Ecto neural progenitor cell (in vitro differentiated cells): ENCODE results near the gene UBA3.

Experiments used
- DNase-seq: peaks from one replicate; pipeline ENCODE4 v3.0.0-alpha.2; 2018; ENCODE audit warnings: low spot score

Gene UBA3

DNA sequence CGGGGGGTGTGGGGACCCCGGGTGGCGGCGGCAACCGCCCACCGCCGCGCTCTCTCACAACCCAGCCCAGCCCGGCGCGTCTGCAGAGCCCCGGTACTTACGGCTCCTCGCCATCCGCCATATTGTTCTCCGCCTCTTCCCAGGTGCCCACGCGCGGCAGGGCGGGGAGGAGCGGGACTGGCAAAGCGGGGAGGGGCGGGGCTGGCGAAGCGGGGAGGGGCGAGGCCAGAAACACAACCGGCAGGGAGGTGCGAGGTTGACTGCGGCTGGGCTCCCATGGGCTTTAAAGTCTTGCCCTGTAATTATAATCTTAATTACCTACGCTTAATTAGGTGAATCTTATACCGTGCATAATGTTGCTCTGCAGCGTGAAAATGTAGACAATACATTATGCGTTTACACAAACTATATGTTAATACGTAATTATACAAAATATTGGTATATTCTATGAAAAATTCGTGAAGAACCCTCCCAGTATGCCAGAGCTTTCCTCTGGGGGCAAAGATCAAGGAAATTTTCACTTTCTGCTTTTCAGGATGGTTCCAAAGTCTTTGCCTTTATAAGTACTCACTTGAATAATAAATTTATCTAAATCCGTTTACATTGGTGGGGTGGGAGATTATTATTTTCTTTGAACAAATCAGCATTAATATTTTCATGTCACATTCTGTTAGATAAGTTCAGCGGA lies at the start of gene UBA3:
UBA3 (minus strand) TSS at position 133 of the 688 bp plus-strand sequence; CDS start at position 121, 12 bp downstream.
- DNase-seq = peak; percentile 93

DNA sequence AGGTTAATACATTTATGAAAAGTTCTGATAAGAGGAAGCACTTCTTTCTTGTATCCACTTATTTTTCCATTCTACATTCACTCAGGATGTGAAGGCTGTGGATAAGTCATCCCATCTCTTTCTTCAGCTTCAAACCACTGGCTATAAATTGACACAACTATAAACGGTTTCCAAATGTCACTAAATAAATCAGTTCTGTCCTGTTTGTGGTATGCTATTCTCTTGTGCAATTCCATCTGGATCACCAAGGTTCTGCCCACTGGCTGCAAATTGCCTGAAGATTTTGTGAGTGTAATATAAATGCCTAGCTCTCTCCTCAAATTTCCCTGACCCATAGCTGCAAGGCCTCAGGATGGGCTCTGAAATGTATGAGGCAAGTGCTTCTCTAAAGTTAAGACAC lies 49.4 kb upstream of the UBA3 start:
- no peak for DNase-seq

DNA sequence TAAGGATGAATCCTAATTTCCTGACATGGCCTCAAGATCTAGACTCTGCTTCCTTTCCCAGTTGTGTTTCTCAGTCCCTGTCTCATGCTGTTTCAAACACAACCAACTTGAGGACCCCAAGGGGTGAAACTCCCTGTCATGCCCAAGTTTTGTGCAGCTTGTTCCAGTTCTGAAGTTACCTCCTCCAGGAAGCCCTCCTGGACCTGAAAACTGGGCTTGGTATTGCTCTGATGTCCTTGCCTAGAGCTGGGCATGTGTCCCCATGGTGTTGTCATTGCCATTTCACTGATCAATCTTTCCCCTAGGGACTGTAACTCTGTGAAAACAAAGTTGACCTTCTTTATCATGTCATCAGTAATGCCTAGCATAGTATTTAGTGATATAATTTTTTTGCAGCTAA lies 48.3 kb upstream of the UBA3 start:
- DNase-seq = no peak

DNA sequence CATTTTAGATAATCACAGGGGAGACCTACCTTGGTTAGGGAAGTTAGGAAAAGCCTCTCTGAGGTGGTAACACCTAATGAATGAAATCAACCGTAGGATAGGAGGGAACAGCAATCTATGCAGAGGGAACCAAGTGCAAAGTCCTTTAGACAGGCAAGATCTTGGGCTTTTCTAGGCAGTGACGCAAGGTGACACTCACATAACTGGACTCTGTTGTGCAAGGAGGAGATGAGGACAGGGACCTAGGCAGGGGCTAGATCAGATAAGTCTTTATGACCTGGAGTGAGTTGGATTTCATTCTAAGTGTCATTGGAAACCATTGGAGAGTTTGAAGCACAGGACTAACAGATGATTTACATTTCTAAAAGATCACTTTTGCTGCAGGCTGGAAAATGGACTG lies 46.8 kb upstream of the UBA3 start:
- DNase-seq = no peak

DNA sequence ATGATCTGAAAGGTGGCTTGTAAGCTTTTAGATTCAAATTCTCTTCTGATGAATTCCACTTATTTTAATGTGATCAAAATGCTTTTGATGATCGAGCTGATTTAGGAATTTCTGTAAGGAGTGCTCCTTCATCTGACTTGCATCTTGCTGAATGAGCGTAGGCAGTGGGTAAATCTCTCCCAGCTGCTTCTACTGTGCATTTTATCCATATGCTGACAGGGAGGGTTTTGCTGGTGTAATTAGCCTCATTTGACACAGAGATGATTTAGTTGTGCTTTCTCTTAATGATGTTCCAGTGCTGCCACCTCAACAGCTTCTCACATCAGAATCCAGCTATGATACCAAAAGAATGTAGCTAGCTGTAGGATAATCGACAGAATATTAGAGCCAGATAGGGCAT lies 46.1 kb upstream of the UBA3 start:
- DNase-seq = no peak

DNA sequence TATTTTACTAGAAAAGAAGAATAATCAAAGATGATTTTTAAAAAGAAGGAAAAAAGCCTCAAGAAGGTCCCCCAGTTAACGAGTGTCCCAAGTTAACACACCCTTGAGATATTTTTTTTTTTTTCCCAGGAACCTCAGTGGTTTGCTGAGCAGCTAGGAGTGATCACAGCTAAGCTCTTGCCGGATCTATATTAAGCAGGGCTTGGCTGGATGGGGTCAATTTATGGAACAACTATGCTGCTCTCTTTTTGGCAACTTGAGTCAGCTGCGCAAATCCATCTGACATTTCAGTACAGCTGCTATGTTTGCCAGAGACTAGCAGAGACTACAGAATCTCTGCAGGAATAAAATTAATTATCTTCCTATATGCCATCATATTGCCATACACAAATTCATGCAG lies 42.2 kb upstream of the UBA3 start, which contains the start of gene LMOD3:
LMOD3 (minus strand) TSS at position 193 of the 400 bp plus-strand sequence. CDS start 209 bp downstream, outside the sequence.
- no peak for DNase-seq

DNA sequence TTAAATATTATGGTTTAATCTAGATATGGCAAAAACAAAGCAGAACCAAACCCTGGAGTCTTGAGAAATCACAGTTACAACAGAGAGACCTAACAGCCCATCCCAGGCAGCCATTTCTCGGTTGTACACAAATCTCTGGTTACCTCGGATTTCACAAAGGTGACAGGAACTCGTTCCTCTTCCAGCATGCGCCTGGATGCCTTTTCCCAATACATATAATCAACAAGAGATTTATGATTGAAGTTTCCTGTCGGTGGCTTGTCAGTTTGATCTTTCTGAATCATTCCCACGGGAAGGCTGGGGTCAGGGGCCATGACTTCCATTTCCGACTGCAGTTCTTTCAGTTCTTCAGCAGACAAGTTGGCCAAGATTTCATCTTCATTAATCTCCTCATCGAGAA lies 41.8 kb upstream of the UBA3 start:
- no peak for DNase-seq

DNA sequence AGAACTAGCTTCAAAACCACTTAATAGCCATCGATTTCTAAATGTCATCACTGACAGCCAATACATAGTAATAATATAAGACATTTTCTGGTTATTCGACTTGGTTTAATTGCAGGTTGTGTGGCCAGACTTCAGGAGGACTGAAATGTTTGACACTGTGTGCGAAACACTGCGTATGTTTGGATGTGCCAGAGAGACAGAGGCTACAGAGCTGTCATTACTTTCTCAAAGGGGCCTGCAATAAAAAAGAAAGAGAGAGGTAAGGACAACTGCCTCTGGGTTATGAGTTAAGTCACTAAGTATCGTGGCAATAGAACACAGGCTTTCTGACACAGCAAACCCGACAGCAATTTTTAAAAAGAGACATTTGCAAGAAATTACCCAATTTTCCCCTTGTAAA lies 41.3 kb upstream of the UBA3 start:
- DNase-seq = no peak

DNA sequence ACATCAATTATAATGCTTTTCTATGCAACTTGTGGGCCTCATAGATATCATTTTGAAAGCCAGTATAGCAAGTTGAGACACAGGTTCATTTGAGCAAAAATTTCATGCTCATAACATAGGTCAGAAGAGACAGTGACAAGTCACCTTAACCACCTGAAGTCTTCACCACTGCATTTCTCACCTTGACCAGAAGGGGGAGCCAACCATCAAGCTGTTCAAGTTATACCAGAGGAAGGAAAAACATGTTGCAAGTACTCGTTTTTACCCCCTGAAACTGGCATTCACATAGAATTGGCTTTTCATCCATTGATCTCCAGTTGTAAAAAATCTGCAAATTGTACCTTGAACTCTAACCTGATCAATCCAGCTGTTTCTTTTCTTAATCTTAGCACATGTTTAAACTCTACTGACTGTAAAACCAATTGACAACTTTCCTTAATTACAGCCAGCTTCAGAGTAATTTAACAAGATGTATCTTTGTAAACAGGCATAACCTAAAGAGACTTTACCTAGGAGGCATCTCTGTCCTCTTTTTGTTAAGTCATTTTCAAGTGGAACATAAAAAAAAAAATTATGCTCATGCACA lies 40.8 kb upstream of the UBA3 start:
- peak; percentile 77 for DNase-seq

DNA sequence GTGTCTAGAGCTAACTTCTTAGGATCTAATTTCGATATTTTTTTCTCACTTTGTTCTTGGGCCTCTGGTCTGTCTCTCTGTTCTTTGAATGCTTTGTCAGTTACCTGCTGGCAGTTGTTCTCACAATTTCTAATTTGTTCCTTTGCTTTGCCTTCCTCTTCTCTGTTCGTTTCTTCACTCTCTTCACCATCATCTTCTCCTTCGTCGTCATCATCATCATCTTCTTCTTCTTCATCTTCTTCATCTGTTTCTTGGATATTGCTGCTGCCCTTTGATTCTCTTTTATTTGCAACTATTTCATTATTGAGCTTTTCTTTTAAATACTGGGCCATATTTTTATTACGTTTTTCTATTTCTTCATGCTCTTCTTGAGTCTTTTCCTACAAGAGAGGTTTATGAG lies 39.5 kb upstream of the UBA3 start:
- DNase-seq = no peak

DNA sequence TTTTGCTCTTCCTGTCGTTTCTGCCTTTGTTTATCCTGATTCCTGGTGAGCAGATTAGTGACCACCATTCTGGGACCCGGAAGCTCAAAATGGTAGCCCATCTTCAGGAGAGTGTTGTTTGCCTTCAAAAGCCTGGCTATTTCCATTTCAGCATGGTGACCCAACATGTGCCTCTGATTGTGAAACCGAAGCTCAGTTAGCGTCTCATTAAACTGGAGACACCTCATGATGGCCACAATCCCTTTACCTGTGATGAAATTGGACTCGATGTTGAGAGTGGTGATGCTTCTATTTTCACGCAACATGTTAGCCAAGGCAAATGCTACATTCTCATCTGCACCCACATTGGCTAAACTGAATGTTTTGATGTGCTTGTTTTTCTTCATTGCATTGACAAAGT lies 39.0 kb upstream of the UBA3 start:
- no peak for DNase-seq

DNA sequence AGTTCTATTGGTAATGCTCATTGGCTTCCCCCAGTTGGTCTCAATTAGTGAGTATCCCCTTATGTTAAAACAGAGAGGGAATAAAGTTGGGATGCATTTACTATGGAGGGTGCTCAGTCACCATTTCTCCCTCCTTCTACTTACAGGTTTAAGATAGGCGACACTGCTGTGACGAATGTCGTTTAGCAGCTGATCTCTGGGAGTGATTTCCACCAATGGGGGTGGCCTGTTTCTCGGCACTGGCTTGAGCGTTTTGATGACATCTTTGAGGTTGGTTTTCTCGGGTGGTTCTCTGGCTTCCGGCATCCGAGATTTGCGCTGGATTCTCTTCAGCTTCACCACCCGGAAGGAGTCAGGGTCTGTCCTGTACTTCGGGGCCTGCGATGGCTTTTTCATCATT lies 38.4 kb upstream of the UBA3 start:
- DNase-seq = no peak

DNA sequence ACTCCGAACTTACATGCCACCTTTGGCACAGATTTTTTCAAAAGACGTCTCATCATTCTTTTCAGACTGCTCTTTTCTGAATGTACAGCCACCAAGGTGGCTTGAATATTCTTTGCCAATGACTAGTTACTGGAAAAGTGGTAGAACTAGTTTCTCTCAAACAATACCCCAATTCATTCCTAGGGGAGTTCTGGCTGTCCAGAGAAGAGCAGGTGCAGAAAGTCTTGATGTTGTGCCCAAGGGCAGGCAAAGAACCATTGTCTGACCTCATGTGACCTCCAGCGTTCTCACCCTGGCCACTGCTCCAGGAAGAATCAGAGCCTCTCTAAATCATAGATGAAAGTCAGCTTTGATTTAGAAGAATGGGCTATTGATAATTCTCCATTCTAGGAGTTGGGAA lies 36.7 kb upstream of the UBA3 start:
- DNase-seq = no peak

DNA sequence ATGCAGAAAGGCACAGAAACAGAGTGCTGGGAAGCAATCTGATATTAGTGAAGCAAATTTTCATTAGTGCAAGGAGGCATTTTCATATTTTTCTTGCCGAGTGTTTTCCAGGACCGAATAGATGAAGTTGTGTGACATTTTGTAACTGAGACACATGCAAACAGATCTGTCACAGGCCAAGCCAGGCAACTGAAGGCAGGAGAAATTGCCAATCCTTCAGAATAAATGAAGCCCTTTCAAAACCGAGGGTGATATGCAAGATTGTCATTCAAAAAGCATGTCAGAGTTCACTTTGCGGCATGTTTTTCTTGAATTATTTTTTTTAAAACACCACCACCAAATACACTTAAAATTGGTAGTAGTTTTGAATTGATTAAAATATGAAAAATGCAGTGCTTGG lies 36.0 kb upstream of the UBA3 start:
- no peak for DNase-seq

DNA sequence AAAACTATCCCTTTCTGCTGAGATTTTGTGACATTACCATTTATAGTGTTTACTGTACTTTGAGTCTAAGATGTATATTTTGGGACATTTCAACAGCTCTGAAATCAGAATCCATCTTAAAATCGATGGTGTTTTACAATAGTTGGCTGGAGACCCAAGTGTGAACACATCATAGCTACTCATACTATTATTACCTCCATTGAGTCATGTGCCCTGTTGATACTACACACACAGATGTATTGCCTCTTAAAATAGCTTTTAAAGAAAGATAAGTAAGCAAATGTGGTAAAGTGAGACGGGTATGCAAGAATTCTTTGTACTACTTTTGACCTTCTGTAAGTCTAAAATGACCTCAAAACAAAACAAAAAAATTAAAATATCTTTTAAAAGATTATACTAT lies 35.6 kb upstream of the UBA3 start:
- DNase-seq = no peak

DNA sequence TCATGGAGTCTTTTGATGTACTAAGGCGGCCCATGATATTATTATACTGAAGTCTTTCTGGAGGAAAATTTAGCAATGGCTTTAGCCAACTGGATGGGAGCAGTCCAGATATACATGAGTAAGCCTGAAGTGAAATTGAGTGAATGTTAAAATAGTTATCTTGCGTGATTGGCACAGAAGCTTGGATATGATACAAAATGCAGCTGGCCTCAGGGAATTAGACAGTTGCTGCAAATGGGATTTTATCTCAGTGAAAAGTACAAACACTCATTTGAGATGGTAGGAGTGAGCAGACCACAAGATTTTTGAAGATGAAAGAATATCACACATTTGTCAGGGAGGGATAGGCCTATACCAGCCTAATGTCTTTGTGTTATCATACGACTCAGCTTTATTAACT lies 33.4 kb upstream of the UBA3 start:
- no peak for DNase-seq

DNA sequence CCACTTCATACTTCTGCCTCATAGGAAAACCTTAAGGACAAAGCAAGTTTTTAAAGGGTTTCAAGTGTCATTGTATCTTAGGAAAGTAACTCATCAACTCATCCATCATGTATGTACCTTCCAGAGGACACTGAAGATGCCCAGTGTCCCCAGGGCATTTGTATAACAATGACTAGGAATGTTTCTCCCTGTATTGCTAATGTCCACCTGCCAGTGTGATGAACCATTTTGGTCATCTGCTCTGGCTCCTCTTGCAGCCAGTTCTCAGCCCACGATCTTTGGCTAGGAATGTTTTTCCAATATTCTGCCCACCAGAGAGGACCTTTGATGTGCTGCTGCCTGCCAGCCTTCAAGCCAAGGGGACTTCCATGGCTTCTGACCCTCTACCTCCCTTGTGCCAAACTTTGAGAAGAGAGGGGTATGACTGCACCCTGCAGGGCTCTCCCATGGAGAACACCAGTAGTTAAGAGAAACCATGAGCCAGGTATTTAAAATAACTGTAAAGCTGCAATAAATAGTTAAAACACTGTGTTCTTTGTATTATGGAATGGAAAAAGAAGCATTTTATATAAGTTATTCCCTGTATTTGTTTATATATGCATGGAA lies 30.9 kb upstream of the UBA3 start:
- no peak for DNase-seq

DNA sequence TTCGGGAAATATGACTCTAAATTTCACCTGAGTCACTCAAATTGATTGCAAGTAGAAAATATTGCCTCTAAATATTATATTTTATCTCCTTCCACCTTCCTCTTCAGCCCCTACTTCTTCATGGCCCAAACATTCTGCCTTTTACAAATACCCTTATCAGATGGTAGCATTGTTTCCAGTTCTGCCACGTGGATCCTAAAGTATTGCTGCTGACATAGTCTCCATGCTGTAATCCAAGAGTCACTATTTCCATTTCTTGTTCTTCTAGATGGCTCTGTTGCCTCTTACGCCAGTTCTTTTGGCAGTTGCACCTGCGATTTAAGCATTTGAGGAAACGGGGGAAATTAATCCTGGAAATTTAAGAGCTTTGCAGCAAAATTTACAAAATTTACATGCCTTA lies 28.6 kb upstream of the UBA3 start:
- DNase-seq = no peak

DNA sequence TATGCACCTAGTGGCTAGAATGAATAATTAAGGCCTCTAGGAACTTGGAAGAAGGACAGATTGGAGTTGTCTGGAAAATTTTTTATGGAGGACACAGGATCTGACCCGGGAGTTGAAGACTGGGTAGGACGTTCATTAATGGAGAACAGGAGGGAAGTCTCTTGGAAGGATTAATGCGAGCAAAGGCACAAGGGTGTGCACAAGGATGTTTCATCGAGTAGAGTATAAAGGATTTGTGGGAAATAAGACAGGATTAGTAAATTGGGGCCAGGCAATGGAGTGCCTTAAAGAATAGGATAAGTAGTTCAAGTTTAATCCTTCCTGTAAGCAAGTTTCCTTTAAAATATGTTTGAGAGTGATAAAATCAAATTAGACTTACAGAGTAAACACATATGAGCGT lies 27.7 kb upstream of the UBA3 start:
- DNase-seq = no peak

DNA sequence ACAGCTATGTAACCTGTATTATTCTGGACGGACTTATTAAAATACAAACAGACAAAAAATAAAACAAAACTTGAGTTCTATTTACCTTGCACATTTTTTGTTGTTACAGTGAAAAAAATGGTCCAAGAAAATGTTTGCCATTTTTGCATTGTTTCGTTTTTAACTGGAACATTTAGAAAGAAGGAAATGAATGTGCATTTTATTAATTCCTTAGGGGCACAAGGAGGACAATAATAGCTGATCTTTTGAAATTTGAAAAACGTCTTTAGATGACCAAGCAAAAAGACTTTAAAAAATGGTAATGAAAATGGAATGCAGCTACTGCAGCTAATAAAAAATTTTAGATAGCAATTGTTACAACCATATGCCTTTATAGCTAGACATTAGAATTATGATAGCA lies 25.2 kb upstream of the UBA3 start:
- no peak for DNase-seq

DNA sequence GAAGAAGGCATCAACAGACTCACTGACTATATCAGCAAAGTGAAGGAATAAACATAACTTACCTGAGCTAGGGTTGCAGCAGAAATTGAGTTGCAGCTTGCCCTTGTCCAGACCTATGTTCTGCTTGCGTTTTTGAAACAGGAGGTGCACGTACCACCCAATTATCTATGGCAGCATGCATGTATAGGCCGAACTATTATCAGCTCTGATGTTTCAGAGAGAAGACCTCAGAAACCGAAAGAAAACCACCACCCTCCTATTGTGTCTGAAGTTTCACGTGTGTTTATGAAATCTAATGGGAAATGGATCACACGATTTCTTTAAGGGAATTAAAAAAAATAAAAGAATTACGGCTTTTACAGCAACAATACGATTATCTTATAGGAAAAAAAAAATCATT lies 24.4 kb upstream of the UBA3 start:
- DNase-seq = no peak

DNA sequence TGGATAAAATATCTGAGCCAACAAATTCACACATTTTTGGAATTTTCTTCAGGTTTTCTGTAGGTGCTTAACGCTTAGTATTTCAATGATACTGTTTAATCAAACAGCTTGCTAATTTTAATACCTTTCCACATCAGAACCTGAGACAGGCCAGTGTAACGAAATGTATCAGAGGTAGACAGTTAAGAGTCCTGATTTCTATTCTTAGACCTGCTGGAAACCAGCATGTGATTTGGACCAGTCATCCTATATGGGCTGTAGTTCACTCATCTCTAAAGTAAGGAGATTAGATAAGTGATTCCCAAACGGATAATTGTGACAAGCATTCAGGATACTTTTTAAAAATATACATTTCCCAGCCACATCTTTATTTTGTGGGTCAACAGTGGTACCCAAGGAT lies 23.0 kb upstream of the UBA3 start:
- no peak for DNase-seq

DNA sequence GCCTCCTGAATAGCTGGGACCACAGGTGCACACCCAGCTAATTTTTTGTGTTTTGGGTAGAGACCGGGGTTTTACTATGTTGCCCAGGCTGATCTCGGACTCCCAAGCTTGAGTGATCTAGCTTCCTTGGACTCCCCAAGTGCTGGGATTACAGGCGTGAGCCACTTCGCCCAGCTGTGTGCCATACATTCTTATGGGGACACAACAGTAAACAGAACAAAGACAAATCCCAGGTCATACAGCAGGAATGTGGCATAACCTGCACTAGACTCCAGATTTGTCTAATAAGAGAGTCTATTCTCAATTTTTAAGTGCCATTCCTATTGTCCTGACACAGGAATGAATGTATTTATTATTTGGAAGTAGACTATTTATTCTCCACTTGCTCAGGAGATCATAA lies 22.2 kb upstream of the UBA3 start:
- no peak for DNase-seq

DNA sequence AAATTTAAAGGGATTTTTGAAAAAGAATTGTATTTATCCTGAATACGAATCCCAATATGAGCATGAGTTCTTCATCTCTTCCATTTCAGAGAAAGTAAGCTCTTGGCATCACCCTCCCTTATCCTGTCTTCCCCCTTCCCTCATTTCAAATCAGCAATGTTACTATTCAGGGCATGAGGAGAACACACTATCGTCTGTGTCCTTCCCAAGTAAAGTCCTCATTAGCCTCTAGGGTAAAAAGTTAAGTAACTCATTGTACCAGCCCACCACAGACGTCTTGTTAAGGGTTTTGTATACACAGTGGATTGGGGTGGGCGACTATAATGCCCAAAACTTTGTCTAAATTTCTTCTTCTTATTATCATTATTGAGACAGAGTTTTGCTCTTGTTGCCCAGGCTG lies 19.4 kb upstream of the UBA3 start:
- no peak for DNase-seq
